Measurements from ENCODE around the gene LGR4. TPM values are rescaled to one million over a fixed set of nuclear protein-coding genes. Genes with fewer than 3 reads are reported as not detected.

LGR4 gene
- total RNA-seq, 1 donor from 2014 or later: 3.0 TPM

DNA sequence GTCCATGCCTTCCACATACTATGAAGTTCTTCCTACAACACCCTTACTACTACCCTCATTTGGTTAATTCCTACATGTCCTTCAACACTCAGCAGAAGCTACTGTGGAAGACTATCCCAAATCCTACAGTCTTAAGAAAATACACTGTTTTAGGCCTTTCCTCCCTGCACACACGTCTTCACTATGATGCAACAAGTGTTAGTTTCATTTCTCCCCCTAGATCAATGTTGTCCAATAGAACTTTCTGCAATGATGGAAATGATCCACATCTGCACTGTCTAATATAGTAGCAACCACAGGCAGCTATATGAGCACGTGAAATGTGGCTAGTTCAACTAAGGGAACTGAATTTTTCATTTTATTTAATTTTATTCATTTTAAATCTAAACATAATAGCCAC lies 62.8 kb downstream of the LGR4 start:
- CTCF ChIA-PET: no interaction called here
- POLR2A ChIA-PET: no interaction called here
- Mint-ChIP-seq H3K27me3 (no peaks in the 10 kb centered on the region), H3K4me1 (no peaks in the 10 kb centered on the region), H3K27ac (no peak overlapping the region), H3K9me3 (no peaks in the 10 kb centered on the region), H3K36me3 (ENCODE audit: low read depth) (no peaks in the 10 kb centered on the region), H3K4me3 (no peak overlapping the region)
- DNase-seq (no peak), ATAC-seq (ENCODE audit: low read depth) (no peak)
- TF ChIP-seq, protein P1, sequence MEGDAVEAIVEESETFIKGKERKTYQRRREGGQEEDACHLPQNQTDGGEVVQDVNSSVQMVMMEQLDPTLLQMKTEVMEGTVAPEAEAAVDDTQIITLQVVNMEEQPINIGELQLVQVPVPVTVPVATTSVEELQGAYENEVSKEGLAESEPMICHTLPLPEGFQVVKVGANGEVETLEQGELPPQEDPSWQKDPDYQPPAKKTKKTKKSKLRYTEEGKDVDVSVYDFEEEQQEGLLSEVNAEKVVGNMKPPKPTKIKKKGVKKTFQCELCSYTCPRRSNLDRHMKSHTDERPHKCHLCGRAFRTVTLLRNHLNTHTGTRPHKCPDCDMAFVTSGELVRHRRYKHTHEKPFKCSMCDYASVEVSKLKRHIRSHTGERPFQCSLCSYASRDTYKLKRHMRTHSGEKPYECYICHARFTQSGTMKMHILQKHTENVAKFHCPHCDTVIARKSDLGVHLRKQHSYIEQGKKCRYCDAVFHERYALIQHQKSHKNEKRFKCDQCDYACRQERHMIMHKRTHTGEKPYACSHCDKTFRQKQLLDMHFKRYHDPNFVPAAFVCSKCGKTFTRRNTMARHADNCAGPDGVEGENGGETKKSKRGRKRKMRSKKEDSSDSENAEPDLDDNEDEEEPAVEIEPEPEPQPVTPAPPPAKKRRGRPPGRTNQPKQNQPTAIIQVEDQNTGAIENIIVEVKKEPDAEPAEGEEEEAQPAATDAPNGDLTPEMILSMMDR (IDR thresholded peaks at IDR 0.05): no peak
- intact Hi-C loops (cut with micrococcal nuclease): no loop called here

DNA sequence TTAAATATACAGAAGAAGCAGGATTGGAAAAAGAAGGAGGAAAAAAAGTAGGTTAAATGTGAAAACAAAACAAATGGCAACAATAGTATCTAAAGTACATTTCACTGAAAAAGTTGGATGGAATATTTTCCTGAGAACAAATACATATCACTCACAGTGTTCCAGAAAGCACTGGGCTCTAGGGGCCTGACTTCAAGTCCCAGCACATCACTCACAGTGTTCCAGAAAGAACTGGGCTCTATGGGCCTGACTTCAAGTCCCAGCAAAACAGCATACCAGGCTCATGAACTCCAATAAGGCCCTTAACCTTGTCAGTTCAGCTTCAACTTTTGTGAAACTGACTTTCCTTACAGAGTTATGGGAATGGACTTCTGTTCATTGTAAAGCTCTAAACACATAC lies 63.5 kb downstream of the LGR4 start:
- no peaks in the 10 kb centered on the region for H3K9me3 Mint-ChIP-seq
- TF ChIP-seq, protein P1 (IDR thresholded peaks at IDR 0.05): no peak
- ChIA-PET POLR2A (no interaction called here), CTCF (no interaction called here)
- ATAC-seq (ENCODE audit: low read depth) (no peak), DNase-seq (no peak)
- no peak overlapping the region for H3K4me3 Mint-ChIP-seq
- intact Hi-C loops (cut with micrococcal nuclease): no loop called here
- no peak overlapping the region for H3K27ac Mint-ChIP-seq
- no peaks in the 10 kb centered on the region for H3K27me3 Mint-ChIP-seq
- H3K36me3 Mint-ChIP-seq (ENCODE audit: low read depth): no peaks in the 10 kb centered on the region
- no peaks in the 10 kb centered on the region for H3K4me1 Mint-ChIP-seq

DNA sequence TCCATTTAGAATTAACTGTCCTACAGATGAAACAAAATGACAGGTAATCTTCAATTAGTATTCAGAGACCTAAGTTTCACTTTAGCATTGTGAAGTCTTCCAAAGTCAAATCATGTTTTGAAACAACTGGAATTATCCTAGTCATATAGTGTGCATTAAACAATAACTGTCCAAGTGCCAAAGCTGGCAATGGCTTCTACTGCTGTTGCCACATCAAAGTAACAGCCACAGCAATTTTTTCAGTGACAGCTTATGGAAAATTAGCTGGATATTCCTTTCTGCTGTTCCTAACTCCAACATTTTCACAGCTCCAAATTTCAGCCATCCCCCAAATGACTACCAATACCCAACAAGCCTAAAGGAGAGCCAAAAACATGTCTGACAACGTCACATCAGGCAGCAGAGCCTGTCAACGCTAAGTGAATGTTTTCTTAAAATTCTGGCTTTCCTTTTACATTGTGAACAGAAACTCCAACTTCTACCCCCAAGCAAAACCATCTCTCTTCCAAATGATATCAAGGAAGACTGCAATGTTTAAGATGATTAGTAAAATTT lies 64.3 kb downstream of the LGR4 start:
- intact Hi-C loops (cut with micrococcal nuclease): no loop called here
- ATAC-seq (ENCODE audit: low read depth): no peak
- H3K4me1 Mint-ChIP-seq: no peaks in the 10 kb centered on the region
- DNase-seq: no peak
- no peaks in the 10 kb centered on the region for H3K9me3 Mint-ChIP-seq
- no peak overlapping the region for H3K4me3 Mint-ChIP-seq
- H3K27me3 Mint-ChIP-seq: no peaks in the 10 kb centered on the region
- no peak overlapping the region for H3K27ac Mint-ChIP-seq
- POLR2A ChIA-PET: no interaction called here
- TF ChIP-seq, protein P1 (IDR thresholded peaks at IDR 0.05): no peak
- CTCF ChIA-PET: no interaction called here
- no peaks in the 10 kb centered on the region for H3K36me3 Mint-ChIP-seq (ENCODE audit: low read depth)

GRCh38 chr11:27406498-27407354 lies 65.9 kb downstream of the LGR4 start:
- Mint-ChIP-seq H3K4me1 (no peaks in the 10 kb centered on the region), H3K27me3 (no peaks in the 10 kb centered on the region), H3K4me3 (no peak overlapping the region), H3K27ac (no peak overlapping the region), H3K36me3 (ENCODE audit: low read depth) (no peaks in the 10 kb centered on the region), H3K9me3 (no peaks in the 10 kb centered on the region)
- POLR2A ChIA-PET: no interaction called here
- no peak for DNase-seq
- ATAC-seq (ENCODE audit: low read depth): no peak
- CTCF ChIA-PET: no interaction called here
- TF ChIP-seq, protein P1 (IDR thresholded peaks at IDR 0.05): no peak
- intact Hi-C loops (cut with micrococcal nuclease): no loop called here

- Mint-ChIP-seq H3K4me3 (no peak overlapping the region), H3K36me3 (ENCODE audit: low read depth) (no peaks in the 10 kb centered on the region), H3K9me3 (no peaks in the 10 kb centered on the region), H3K27me3 (no peaks in the 10 kb centered on the region), H3K4me1 (no peaks in the 10 kb centered on the region), H3K27ac (no peak overlapping the region)
- TF ChIP-seq, protein P1 (IDR thresholded peaks at IDR 0.05): no peak
- POLR2A ChIA-PET: interaction anchor here (0.7 kb wide), 1 partner anchor 52 kb away, joined by 3 read pairs; no protein-coding TSS in a partner anchor
- intact Hi-C loops (cut with micrococcal nuclease): no loop called here
- CTCF ChIA-PET: interaction anchor here (0.6 kb wide), 1 partner anchor 223 kb away, joined by 4 read pairs; no protein-coding TSS in a partner anchor
- DNase-seq (no peak), ATAC-seq (ENCODE audit: low read depth) (no peak)
Measured at GRCh38 chr11:27405134-27405533, 67.5 kb downstream of the LGR4 start.
